HG03442 (cell line): Measurements from ENCODE around the gene DOLPP1.
"Not testable (repeated sequence)": the region's sequence is repeated elsewhere in the genome, so short reads cannot be mapped to it uniquely, and the experiment has no call there.

Experiments
- ATAC-seq: cut with Tn5 transposase; IDR thresholded peaks from one replicate; pipeline ENCODE4 v1.9.1; 2021; ENCODE audit warnings: mild to moderate bottlenecking, moderate library complexity; ENCODE audit not compliant: unreplicated experiment

Gene DOLPP1, protein sequence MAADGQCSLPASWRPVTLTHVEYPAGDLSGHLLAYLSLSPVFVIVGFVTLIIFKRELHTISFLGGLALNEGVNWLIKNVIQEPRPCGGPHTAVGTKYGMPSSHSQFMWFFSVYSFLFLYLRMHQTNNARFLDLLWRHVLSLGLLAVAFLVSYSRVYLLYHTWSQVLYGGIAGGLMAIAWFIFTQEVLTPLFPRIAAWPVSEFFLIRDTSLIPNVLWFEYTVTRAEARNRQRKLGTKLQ

DNA sequence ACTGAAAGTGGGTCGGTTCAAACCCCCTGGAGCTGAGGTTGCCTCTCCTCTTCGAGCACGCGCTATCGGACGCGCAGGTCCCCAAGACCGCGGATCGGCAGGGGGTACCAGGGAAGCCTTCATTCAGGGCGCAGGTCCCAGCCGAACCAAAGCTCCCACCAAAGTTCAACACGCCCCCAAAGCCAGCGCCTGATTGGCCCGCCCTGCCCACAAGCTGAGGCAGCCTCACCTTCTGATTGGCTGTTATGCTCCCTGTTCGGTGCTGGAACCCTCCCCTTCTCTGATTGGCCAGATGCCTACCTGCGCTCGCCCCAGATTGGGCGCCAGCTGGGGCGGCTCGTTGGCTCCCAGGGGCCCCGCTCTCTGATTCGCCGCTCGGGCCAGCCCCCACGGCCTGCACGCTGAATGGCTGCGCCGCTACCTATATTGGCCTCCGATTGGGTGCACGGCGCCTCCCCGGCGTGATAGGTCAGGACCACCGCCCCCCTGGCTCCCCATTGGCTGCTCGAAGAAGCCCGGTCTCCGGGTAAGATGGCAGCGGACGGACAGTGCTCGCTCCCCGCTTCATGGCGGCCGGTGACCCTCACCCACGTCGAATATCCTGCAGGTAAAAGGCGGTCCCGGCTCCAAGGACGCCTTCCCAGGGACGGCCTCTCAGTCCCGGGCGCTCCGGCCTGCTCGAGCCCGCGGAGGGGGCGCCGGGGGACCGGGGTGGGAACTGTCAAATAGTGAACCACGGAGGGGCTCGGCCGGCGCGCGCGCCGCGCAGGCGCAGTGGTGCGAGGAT lies at the start of gene DOLPP1:
Gene DOLPP1 (plus strand): TSS at position 511 of the 787 bp plus-strand sequence. CDS start 21 bp downstream, at position 532.
- ATAC-seq: peak; percentile 91

DNA sequence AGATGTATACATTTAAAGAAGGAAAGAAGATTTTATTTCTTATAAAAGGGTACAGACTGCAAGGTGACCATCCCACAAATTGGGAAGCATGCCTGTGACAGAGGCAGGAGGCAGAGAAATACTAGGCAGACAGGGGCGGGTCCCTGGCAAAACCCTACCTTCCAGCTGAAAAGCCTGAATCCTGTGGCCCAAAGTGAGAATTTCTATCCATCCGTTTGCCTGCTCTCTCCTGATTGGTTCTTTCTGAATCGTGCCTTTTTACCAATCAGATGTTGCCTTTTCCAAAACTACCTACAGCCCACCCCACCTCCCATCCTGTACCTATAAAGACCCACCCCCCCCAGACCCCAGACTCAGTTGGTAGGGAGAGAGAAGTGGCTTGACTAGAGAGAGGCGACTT lies 49.4 kb upstream of the DOLPP1 start:
- ATAC-seq: no peak

DNA sequence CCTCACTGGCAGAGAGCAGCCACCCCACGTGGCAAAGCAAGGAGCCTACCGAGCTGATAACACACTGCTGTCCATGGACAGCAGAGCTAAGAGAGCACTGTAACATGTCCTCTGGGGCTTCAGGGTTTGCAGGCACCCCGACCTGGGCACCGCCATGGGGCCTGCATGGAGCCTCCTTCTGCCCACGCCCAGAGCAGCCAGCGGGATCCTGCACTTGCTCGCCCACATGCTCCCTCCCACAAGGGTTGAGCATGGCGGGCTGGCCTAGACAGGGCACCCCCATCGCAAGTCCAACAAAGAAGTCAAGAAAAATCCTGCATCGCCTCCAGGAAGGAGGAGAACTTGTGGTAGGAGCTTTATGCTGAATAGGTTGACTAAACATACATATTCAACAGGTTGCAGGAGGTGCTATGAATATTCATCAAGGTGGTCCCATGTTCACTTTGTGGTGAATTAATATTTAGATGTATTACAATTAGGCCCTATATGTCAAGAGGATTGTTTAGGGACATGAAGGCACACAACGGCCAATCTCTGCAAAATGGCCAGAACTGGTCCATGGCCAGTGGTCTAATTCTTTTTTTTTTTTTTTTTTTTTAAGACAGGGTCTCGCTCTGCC lies 48.3 kb upstream of the DOLPP1 start:
- ATAC-seq: no peak

DNA sequence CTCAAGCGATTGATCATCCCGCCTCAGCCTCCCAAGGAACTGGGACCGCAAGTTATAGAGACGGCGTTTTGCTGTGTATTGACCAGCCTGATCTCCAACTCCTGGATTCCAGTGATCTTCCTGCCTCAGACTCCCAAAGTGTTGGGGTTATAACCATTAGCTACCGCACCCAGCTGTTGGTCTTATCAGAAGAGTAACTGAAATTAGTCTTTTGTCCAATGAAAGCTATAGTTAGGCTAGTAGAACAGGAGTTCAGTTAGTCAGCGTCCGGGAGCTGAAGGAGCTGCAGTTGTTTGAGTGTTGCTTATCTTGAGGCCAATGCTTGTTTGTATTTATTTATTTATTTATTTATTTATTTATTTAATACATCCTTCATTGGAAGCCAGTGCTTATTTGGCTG lies 47.7 kb upstream of the DOLPP1 start:
- no peak for ATAC-seq

DNA sequence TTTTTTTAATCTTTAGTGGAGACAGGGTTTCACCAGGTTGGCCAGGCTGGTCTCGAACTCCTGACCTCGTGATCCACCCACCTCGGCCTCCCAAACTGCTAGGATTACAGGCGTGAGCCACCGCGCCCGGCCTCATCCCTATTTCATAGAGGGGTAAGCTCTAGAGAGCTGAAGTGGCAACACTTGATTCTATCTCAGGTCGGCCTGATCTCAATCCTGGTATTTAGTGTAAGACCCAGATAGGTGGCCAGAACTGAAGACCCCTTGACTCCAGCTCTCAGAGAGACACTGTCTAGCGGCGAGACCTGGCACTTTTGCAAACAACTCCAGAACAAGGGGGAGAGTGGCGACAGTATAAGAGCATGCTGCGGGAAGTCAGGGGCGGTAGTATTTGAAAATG lies 45.1 kb upstream of the DOLPP1 start:
- not testable (repeated sequence) for ATAC-seq

DNA sequence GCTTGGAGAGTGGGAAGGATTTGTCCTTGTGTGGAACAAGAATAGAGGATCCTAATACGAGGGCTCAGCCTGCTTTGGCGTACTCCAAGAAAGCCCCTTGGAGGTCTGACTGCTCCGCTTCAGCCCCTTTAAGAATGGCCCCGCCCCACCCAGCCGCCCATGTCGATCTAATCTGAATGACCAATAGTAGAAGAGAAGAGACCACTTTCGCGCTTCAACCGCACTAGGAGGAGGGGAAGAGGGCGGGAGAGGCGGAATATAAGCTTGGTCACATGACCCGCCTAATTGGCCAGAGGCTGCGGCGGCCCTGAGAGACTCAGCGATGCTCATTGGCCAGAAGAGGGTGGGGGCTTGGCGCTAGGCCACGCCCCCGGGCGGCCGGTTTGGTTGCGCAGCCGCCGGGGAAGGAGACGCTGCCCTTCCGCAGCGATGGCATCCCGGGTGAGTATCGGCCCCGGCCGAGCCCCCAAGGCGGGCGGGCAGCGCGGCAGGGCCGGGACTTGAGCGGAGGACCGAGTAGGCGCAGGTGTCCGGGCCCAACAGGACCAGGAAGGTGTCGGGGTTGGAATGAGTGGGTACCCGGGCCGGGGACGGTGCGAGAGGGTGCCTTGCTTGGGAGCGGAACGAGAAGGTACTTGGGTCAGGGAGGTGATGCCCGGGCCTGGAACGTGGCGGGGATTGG lies 44.5 kb upstream of the DOLPP1 start, which contains the start of gene MIGA2:
Gene MIGA2 (plus strand): TSS at position 386 of the 682 bp plus-strand sequence. CDS start 3,969 bp downstream, outside the sequence.
- peak; percentile 95 for ATAC-seq

DNA sequence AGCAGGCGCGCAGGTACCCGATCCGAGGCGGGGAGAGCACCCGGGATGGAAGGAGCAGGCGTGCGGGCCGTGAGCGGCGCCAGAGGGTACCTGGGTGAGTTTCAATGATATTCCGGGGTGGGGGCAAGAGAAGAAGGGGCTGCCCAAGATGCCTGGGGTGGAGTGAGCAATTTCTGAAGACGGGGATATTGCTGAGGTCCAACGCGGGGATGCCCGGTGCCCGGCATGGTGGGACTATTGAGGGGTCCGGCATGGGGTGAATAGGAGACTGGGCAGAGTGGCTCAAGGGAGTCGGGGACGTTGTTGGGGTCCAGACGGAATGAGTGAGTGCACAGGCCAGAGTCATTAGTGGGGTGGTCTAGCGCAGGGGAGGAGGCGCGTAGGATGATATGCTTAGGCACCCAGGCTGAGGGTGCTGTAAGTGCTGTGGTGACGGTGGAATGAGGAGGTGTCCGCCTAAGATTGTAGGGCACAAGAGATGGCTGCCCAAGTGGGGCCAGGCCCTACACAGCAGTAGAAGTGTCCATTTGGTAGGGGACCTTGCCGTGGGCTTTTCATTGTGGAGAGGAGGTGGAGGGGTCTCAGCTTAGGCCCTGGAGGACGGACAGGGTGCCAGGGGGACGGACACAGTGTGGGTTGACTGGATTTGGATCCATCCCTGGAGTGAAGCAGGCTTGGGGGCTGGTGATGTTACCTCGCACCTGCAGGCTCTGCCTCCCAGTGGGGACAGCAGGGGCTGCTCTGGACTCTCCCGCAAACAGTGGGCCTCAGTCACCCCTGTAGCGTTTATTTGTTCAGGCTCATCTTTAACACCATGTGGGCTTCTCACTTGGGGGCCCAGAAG lies 43.8 kb upstream of the DOLPP1 start:
- no peak for ATAC-seq

DNA sequence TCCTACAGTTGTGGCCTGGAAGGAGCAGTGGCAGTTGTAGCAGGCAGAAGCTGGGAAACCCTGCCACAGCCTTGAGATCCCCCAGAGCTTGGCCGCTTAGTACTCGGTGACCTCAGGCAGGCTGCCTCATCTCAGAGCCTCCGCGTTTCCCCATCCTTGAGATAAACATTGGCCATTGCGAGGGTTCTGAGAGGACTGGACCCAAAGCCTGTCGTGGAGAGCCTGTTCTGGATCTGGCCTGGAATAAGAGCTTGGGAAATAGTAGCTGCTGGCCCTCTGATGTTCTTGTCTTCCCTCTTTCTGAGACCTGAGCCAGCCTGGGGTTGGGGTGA lies 43.2 kb upstream of the DOLPP1 start:
- ATAC-seq: no peak

DNA sequence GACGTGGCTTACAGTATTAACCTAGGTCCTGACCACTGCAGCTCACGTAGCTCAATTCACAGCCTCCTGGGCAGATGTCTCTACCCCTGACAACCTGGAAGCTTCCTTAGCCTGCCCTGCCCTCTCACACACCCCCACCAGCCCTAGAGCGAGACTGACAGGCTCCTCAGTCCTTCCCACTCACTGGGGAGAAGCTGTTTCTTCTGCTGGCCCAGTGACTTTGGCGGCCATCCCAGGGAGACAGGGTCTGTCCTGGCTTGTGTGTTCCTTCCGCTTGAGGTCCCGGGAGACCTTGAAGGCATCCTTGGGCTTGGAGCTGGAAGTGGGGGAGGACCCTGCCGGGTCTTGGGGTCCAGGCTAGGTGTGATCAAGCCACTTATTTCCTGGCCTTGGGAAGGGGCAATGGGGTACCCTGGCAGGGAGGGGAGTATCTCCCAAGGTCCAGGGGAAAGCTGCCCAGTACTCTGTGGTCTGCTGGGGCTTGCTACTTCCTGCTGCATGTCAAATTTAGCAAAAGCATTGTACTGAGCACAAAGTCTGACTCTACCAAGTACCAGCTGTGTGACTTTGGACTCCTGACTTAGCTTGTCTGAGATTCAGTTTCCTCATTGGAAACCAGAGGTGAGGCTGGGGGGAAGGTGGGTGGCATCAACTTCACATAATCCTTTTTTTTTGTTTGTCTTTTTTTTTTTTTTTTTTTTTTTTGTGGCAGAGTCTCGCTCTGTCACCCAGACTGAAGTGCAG lies 42.6 kb upstream of the DOLPP1 start:
- no peak for ATAC-seq

DNA sequence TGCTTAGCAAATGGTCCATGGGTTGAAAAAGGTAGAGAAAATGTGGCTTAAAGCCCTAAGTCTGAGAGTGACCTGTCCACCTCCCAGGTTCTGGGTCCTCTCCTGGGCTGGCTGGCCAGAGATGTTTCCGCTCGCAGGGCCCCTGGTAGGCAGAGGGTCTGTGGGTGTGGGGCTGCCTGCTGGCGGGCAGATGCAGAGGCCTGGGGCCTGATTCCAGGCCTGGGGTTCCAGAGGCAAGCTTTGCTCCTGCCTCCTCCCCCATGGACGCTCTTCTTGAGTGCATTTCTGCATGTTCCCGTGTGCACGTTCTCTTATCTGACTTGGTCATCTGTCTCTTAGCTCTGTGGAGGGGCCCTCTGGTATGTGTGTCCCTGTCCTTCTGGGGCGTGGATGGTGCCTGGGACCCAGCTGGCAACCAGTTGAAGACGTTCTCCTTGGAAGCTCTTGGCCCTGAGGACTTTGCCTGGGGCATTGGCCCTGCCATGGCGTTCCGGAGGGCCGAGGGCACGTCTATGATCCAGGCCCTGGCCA lies 40.7 kb upstream of the DOLPP1 start:
- ATAC-seq: no peak

DNA sequence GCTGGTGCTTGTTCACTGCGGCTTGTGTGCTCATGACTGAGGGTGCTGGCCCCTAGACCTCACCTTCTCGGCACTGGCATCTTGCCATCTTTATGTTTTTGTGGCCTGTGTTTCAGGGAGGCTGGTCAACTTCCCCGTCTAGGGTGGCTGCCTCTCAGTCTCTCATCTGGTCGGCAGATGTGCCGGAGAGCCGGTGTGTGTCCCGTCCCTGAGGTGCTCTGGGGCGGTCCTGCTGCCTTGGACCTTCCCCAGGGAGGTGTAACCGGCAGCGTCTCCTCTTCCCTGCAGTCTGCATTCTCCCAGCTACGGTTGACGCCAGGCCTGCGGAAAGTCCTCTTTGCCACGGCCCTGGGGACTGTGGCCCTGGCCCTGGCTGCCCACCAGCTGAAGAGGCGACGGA lies 38.9 kb upstream of the DOLPP1 start:
- no peak for ATAC-seq

DNA sequence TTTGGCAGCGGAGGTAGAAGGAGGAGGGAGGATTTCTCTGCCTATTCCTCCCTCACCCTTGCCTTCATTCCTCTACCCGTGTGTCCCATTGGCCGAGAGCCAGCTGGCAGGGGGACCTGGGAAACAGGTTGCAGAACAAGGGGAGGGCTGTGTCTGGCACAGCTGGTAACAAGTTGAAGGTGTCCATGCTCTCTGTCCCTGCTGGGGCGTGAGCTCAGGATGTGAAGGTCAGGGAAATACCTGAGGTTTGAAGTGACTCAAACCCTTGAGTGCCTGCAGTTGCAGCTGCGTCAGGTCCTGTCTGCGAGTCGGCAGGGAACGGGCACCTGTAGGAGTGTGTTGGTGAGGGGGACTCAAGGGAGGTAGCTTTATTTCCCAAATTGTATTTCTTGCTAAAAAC lies 28.3 kb upstream of the DOLPP1 start:
- ATAC-seq: no peak

DNA sequence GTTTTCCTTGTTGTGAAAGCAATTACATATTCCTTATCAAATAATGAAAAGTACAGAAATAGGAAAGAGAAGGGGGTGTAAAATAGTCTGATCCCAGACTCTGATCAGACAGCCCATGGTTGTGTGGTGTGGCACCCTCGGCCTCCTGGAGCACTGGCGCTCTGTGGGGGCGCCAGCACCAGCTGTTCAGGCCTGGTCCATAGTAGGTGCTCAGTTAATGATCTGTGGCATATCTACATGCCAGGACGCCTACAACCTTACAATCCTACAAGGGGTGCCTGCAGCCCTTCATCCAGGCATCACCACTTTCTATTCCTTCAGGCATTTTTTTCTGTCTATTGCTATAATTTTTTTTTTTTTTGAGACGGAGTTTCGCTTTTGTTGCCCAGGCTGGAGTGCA lies 27.9 kb upstream of the DOLPP1 start:
- ATAC-seq: no peak

DNA sequence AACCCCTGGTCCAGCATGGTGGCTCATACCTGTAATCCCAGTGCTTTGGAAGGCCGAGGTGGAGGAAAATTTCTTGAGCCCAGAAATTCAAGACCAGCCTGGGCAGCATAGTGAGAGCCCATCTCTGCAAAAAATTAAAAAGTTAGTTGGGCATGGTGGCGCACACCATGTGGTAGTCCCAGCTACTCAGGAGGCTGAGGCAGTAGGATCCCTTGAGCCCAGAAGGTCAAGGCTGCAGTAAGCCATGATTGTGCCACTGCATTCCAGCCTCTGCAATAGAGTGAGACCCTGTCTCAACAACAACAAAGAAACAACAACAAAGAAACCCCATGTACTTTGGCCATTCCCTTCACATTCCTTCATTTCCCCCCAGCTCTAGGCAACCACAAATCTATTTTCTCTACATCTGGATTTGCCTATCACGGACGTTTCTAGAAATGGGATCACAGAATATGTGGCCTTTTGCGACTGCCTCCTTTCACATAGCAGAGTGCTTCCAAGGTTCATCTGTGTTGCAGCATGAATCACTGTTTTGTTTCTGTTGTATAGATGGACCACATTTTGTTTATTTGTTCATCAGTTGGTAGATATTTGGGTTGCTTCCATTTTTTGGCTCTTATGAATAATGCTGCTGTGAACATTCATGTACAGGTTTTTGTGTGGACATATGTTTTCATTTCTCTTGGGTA lies 26.6 kb upstream of the DOLPP1 start:
- no peak for ATAC-seq

DNA sequence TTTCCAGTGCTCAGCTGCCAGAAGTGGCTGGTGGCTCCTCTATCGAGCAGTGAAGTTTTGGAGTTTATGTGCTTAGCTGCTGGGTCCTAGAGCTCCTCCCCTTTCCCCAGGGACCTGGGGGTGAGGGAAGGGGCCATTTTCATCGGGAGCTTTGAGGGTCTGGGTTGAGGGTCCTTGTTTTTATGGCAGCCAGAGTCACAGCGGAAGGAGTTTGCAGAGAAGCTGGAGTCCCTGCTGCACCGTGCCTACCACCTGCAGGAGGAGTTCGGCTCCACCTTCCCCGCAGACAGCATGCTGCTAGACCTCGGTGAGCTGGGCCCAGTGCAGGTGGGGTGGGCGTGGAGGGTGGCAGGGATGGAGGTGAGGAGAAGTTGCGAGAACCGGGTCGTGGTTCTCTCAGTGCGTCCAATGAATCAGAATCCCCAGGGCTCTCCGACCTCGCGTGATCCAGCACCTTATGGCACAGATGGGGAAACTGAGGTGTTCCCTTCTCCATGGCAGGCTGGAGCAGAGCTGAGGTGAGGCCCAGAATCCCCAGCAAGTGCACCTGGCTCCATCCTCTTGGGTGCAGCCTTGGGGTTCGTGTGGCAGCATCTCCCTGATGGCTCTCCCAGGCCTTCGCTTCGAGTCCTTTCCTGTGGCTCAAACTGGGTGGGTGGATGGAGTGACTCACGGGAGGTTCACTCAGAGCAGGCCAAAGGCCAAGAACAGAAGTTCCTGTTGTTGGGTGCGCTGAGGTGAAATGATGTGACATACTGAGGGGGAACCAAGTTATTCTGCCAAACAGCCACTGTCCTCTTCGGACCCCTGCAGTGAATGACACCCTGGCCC lies 21.7 kb upstream of the DOLPP1 start:
- ATAC-seq: no peak

DNA sequence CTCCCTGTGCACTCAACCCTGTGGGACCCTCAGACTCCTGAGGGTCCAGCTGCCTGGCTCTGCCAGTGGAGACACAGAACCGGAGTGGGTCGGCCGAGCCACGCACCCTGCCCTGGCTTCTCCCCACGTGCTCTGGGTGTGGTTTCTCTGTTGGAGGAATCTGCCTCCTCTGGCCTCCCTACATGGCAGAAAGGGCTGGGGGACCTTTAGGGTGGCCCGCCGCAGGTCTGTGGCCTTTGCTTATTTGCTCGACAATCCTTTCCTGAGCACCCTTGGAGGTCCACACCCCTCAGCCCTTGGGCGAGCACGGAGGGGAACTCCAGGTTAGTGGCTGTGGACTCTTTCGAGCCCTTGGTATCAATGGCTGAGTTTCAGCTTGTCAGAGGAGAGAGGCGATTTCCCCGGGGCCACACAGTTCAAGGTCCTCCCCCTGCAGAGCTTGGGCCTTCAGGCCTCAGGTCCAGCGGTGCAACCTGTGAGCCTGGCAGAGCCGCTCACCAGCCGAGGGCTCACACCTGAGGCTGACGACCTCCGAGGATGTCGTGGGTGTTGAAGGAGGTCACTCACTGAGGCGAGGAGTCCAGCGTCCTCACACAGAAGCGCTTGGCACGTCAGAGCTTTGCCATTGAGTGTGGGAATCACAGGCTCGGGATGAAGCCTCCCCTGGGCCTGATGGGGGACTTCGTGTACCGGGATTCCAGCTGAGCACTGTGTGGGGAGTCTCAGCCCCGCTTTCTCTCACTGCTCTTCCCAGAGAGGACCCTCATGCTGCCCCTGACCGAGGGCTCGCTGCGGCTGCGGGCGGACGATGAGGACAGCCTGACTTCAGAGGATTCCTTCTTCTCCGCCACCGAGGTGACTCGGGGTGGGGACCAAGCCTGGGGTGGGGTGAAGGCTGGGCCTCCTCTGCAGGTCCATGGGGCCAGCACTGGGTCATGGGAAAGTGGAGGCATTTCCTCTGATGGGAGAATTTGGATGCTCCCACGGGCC lies 20.8 kb upstream of the DOLPP1 start:
- no peak for ATAC-seq

DNA sequence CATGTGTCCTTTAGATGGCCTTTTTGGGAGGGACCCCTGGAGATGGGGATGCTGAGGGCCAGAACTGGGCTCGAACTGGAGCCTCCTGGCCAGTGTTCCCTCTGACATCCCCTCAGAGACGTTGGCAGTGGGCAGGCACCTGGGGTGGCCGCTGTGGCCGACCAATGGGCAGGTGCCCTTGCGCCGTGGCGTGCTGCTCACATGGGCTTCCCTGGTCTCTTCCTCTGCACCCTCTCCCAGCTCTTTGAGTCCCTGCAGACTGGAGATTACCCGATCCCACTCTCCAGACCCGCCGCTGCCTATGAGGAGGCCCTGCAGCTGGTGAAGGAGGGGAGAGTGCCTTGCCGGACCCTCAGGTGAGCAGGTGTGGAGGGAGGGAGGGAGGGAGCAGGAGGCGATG lies 19.9 kb upstream of the DOLPP1 start:
- ATAC-seq: no peak
